WTC11 (cell line): ENCODE measurements around the gene HOXD13. TPM values are rescaled to one million over a fixed set of nuclear protein-coding genes. Genes with fewer than 3 reads are reported as not detected.

Source experiments
- ATAC-seq: fragments of 200-7000 bp; cut with Tn5 transposase; 2 replicates; pipeline ENCODE4 v1.10.0; 2021; ENCODE audit warnings: mild to moderate bottlenecking, moderate library complexity
- CTCF ChIA-PET: fragments of 300-600 bp; sonication (Branson Sonifier 250); formaldehyde crosslinking; loops from one replicate; lab custom pipeline; 2021; ENCODE audit warnings: antibody characterized with exemption; lab: Charles Lee
- POLR2A ChIA-PET: fragments of 350-600 bp; sonication (Branson Sonifier 250); formaldehyde crosslinking; loops from one replicate; lab custom pipeline; 2021; ENCODE audit warnings: antibody characterized with exemption; lab: Charles Lee
- DNase-seq: peaks from one replicate; pipeline ENCODE4 v3.0.0; 2021; ENCODE audit warnings: low spot score
- H3K27ac Mint-ChIP-seq: 2 replicates; pipeline ENCODE4 v1.8.0; 2021; ENCODE audit warnings: mixed read lengths
- H3K27me3 Mint-ChIP-seq: 2 replicates; pipeline ENCODE4 v1.8.0; 2021; ENCODE audit warnings: low read depth, mild to moderate bottlenecking, moderate library complexity, mixed read lengths
- H3K36me3 Mint-ChIP-seq: 2 replicates; pipeline ENCODE4 v1.8.0; 2021; ENCODE audit warnings: mixed read lengths
- H3K4me1 Mint-ChIP-seq: 2 replicates; pipeline ENCODE4 v1.8.0; 2022; ENCODE audit warnings: mixed read lengths
- H3K4me3 Mint-ChIP-seq: 2 replicates; pipeline ENCODE4 v1.8.0; 2021; ENCODE audit warnings: mild to moderate bottlenecking, moderate library complexity, mixed read lengths
- H3K9me3 Mint-ChIP-seq: 2 replicates; pipeline ENCODE4 v1.8.0; 2021; ENCODE audit warnings: mixed read lengths
- ARID4B ChIP-seq: sonication (generic); formaldehyde crosslinking; IDR thresholded peaks from 2 replicates; pipeline ENCODE4 v1.8.0; 2023; ENCODE audit warnings: missing genetic modification reagents, mild to moderate bottlenecking, borderline replicate concordance
- CDX4 ChIP-seq: fragments of 250-450 bp; sonication (Bioruptor Pico); IDR thresholded peaks from 2 replicates; pipeline ENCODE4 v1.9.0; 2021; ENCODE audit warnings: moderate library complexity, mild to moderate bottlenecking, inconsistent platforms, borderline replicate concordance
- GTF2I ChIP-seq: fragments of 250-450 bp; sonication (Bioruptor Pico); conservative IDR thresholded peaks from 2 replicates; pipeline ENCODE4 v1.4.0; 2021; ENCODE audit warnings: mild to moderate bottlenecking
- HMGA2 ChIP-seq: fragments of 250-450 bp; sonication (Bioruptor Pico); IDR thresholded peaks from 2 replicates; pipeline ENCODE4 v1.4.0; 2021; ENCODE audit warnings: mild to moderate bottlenecking, moderate library complexity
- OVOL2 ChIP-seq: fragments of 250-450 bp; sonication (Bioruptor Pico); IDR thresholded peaks from 2 replicates; pipeline ENCODE4 v1.9.0; 2021; ENCODE audit warnings: mild to moderate bottlenecking, borderline replicate concordance
- PRDM15 ChIP-seq: sonication (generic); formaldehyde crosslinking; IDR thresholded peaks from 2 replicates; pipeline ENCODE4 v1.8.0; 2022; ENCODE audit warnings: missing genetic modification reagents
- PRRX2 ChIP-seq: fragments of 250-450 bp; sonication (Bioruptor Pico); IDR thresholded peaks from 2 replicates; pipeline ENCODE4 v1.8.0; 2021; ENCODE audit warnings: mild to moderate bottlenecking
- SMAD3 ChIP-seq: sonication (generic); formaldehyde crosslinking; IDR thresholded peaks from 2 replicates; pipeline ENCODE4 v1.8.0; 2022; ENCODE audit warnings: missing genetic modification reagents, mild to moderate bottlenecking, borderline replicate concordance
- TEAD4 ChIP-seq: sonication (generic); formaldehyde crosslinking; IDR thresholded peaks from 2 replicates; pipeline ENCODE4 v1.8.0; 2022; ENCODE audit warnings: mild to moderate bottlenecking, missing genetic modification reagents
- USF1 ChIP-seq: sonication (generic); formaldehyde crosslinking; IDR thresholded peaks from 2 replicates; pipeline ENCODE4 v1.8.0; 2022; ENCODE audit warnings: mild to moderate bottlenecking, missing genetic modification reagents
- ZBTB21 ChIP-seq: sonication (generic); formaldehyde crosslinking; IDR thresholded peaks from 2 replicates; pipeline ENCODE4 v1.8.1; 2023; ENCODE audit warnings: mild to moderate bottlenecking, missing genetic modification reagents, borderline replicate concordance
- ZMAT4 ChIP-seq: fragments of 250-450 bp; sonication (Bioruptor Pico); IDR thresholded peaks from 2 replicates; pipeline ENCODE4 v1.9.0; 2021; ENCODE audit warnings: mild to moderate bottlenecking
- ZNF121 ChIP-seq: sonication (generic); formaldehyde crosslinking; IDR thresholded peaks from 2 replicates; pipeline ENCODE4 v1.8.0; 2023; ENCODE audit warnings: missing genetic modification reagents
- ZNF263 ChIP-seq: sonication (generic); formaldehyde crosslinking; IDR thresholded peaks from 2 replicates; pipeline ENCODE4 v1.8.1; 2022; ENCODE audit warnings: low read depth, mild to moderate bottlenecking, moderate library complexity, missing genetic modification reagents
- ZNF396 ChIP-seq: fragments of 250-450 bp; sonication (Bioruptor Pico); IDR thresholded peaks from 2 replicates; pipeline ENCODE4 v1.8.0; 2021; ENCODE audit warnings: mild to moderate bottlenecking, moderate library complexity, borderline replicate concordance
- ZNF512 ChIP-seq: sonication (generic); formaldehyde crosslinking; IDR thresholded peaks from 2 replicates; pipeline ENCODE4 v1.8.1; 2022; ENCODE audit warnings: missing genetic modification reagents, borderline replicate concordance
- total RNA-seq: library from RNA; stranded (reverse); gene quantifications from 3 replicates; pipeline ENCODE4 v1.2.3, GENCODE V29; 2021

HOXD13 gene
- total RNA-seq, 1 experiment from 2014 or later: not detected

GRCh38 chr2:176084611-176085119 is 7.9 kb upstream of the HOXD13 start:
- Mint-ChIP-seq H3K9me3 (no peaks in the 10 kb centered on the region), H3K27ac (no peak overlapping the region), H3K4me3 (peak overlapping the region; percentile 53), H3K27me3 (peaks cover 98% of the 10 kb centered on the region), H3K4me1 (peaks cover 49% of the 10 kb centered on the region), H3K36me3 (peaks cover 5% of the 10 kb centered on the region; the same call in 1 of the 2 replicates)
- no peak for ATAC-seq
- ChIA-PET POLR2A (interaction anchor here (0.6 to 0.7 kb wide), 4 partner anchors 13 to 810 kb away, joined by 3 to 4 read pairs (median 4); no protein-coding TSS in a partner anchor), CTCF (interaction anchor here (1.0 to 1.6 kb wide), 7 partner anchors 9 to 400 kb away, joined by 3 to 27 read pairs (median 3); no protein-coding TSS in a partner anchor)
- no peak for DNase-seq
- TF ChIP-seq ZNF396 (no peak), USF1 (no peak)

- peak overlapping the region; percentile 53 for H3K4me3 Mint-ChIP-seq
- POLR2A ChIA-PET: interaction anchor here (0.7 kb wide), 1 partner anchor 18 kb away, joined by 3 read pairs; no protein-coding TSS in a partner anchor
- H3K4me1 Mint-ChIP-seq: peaks cover 49% of the 10 kb centered on the region
- TF ChIP-seq GTF2I (CRISPR knock-in tag): no peak
- no peak for TF ChIP-seq TEAD4
- TF ChIP-seq SMAD3: no peak
- no peak for TF ChIP-seq CDX4 (CRISPR knock-in tag)
- no peak for TF ChIP-seq ZBTB21 (CRISPR knock-in tag)
- no peak for TF ChIP-seq HMGA2
- no peak for TF ChIP-seq ZNF512 (CRISPR knock-in tag)
- no peak for TF ChIP-seq PRRX2 (CRISPR knock-in tag)
- no peak for TF ChIP-seq OVOL2 (CRISPR knock-in tag)
- TF ChIP-seq ARID4B (CRISPR knock-in tag): no peak
- no peak for TF ChIP-seq ZNF263 (CRISPR knock-in tag)
- no peak for TF ChIP-seq PRDM15 (CRISPR knock-in tag)
- TF ChIP-seq ZMAT4 (CRISPR knock-in tag): no peak
- TF ChIP-seq ZNF121 (CRISPR knock-in tag): no peak
- H3K27ac Mint-ChIP-seq: no peak overlapping the region
- no peaks in the 10 kb centered on the region for H3K9me3 Mint-ChIP-seq
- CTCF ChIA-PET: interaction anchor here (0.8 to 1.6 kb wide), 11 partner anchors 9 to 834 kb away, joined by 3 to 27 read pairs (median 3); no protein-coding TSS in a partner anchor
- H3K27me3 Mint-ChIP-seq: peaks cover 100% of the 10 kb centered on the region
- H3K36me3 Mint-ChIP-seq: peaks cover 5% of the 10 kb centered on the region; the same call in 1 of the 2 replicates
- peak; percentile 4; the same call in 1 of the 2 replicates for ATAC-seq
- peak; percentile 57 for DNase-seq
Measured at GRCh38 chr2:176085120-176085788, 7.3 kb upstream of the HOXD13 start.
